Measurements from ENCODE around the gene ARHGAP8. TPM values are rescaled to one million over a fixed set of nuclear protein-coding genes. Genes with fewer than 3 reads are reported as not detected.
"Not testable (repeated sequence)": the region's sequence is repeated elsewhere in the genome, so short reads cannot be mapped to it uniquely, and the experiment has no call there.

The ARHGAP8 gene
- polyA plus RNA-seq, 1 donor: 16.2 TPM

- H3K27me3 ChIP-seq (ENCODE audit: control insufficient read depth, insufficient read depth, low read length): no peaks in the 10 kb centered on the region
- H3K9me3 ChIP-seq (ENCODE audit: control insufficient read depth, low read depth, low read length): no peaks in the 10 kb centered on the region
- H3K36me3 ChIP-seq (ENCODE audit: control insufficient read depth, insufficient read depth, low read length): peaks cover 2% of the 10 kb centered on the region
- DNase-seq: no peak
- no peak overlapping the region for H3K4me3 ChIP-seq (ENCODE audit: low read length)
- no peaks in the 10 kb centered on the region for H3K4me1 ChIP-seq (ENCODE audit: control insufficient read depth, insufficient read depth, low read length)
- no CpG with 5 or more reads among the region's 23 CpGs for WGBS (ENCODE audit: insufficient coverage, low lambda C conversion rate)
- H3K27ac ChIP-seq (ENCODE audit: low read length): no peak overlapping the region
Measured at GRCh38 chr22:44786136-44786535, 33.8 kb downstream of the ARHGAP8 start.

GRCh38 chr22:44786610-44787009 lies 34.2 kb downstream of the ARHGAP8 start:
- H3K27ac ChIP-seq (ENCODE audit: low read length): no peak overlapping the region
- no peaks in the 10 kb centered on the region for H3K27me3 ChIP-seq (ENCODE audit: control insufficient read depth, insufficient read depth, low read length)
- H3K36me3 ChIP-seq (ENCODE audit: control insufficient read depth, insufficient read depth, low read length): peaks cover 2% of the 10 kb centered on the region
- no peaks in the 10 kb centered on the region for H3K9me3 ChIP-seq (ENCODE audit: control insufficient read depth, low read depth, low read length)
- DNase-seq: no peak
- no CpG with 5 or more reads among the region's 7 CpGs for WGBS (ENCODE audit: insufficient coverage, low lambda C conversion rate)
- no peaks in the 10 kb centered on the region for H3K4me1 ChIP-seq (ENCODE audit: control insufficient read depth, insufficient read depth, low read length)
- H3K4me3 ChIP-seq (ENCODE audit: low read length): no peak overlapping the region

GRCh38 chr22:44787832-44788231 lies 35.5 kb downstream of the ARHGAP8 start:
- H3K27me3 ChIP-seq (ENCODE audit: control insufficient read depth, insufficient read depth, low read length): no peaks in the 10 kb centered on the region
- no peak overlapping the region for H3K27ac ChIP-seq (ENCODE audit: low read length)
- WGBS (ENCODE audit: insufficient coverage, low lambda C conversion rate): no CpG with 5 or more reads among the region's 3 CpGs
- DNase-seq: no peak
- H3K9me3 ChIP-seq (ENCODE audit: control insufficient read depth, low read depth, low read length): no peaks in the 10 kb centered on the region
- H3K4me1 ChIP-seq (ENCODE audit: control insufficient read depth, insufficient read depth, low read length): no peaks in the 10 kb centered on the region
- peaks cover 2% of the 10 kb centered on the region for H3K36me3 ChIP-seq (ENCODE audit: control insufficient read depth, insufficient read depth, low read length)
- no peak overlapping the region for H3K4me3 ChIP-seq (ENCODE audit: low read length)

DNA sequence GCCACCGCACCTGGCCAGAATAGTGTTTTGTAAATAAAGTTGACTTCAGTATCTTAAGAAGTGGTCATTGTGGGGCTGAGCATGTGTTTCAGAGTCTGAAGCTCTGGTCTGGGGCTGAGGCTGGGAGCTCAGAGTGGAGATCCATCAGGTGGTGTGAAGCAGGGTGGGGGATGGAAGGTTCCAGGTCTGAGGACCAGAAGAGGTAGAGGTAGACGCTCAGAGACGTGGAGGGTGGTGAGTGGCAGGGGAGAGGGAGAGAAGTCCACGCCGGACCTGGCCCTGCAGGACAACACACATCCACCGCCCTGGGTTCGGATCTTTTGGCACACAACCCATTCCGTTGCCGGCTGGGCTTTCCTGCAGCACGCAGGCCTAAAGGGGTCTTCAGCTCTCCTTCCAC lies 40.7 kb downstream of the ARHGAP8 start:
- H3K9me3 ChIP-seq (ENCODE audit: control insufficient read depth, low read depth, low read length): no peaks in the 10 kb centered on the region
- H3K4me1 ChIP-seq (ENCODE audit: control insufficient read depth, insufficient read depth, low read length): no peaks in the 10 kb centered on the region
- no peak overlapping the region for H3K4me3 ChIP-seq (ENCODE audit: low read length)
- DNase-seq: no peak
- H3K27me3 ChIP-seq (ENCODE audit: control insufficient read depth, insufficient read depth, low read length): no peaks in the 10 kb centered on the region
- no CpG with 5 or more reads among the region's 10 CpGs for WGBS (ENCODE audit: insufficient coverage, low lambda C conversion rate)
- H3K36me3 ChIP-seq (ENCODE audit: control insufficient read depth, insufficient read depth, low read length): no peaks in the 10 kb centered on the region
- no peak overlapping the region for H3K27ac ChIP-seq (ENCODE audit: low read length)

- Histone ChIP-seq H3K27me3 (ENCODE audit: control insufficient read depth, insufficient read depth, low read length) (no peaks in the 10 kb centered on the region), H3K36me3 (ENCODE audit: control insufficient read depth, insufficient read depth, low read length) (no peaks in the 10 kb centered on the region), H3K9me3 (ENCODE audit: control insufficient read depth, low read depth, low read length) (no peaks in the 10 kb centered on the region), H3K27ac (ENCODE audit: low read length) (no peak overlapping the region), H3K4me1 (ENCODE audit: control insufficient read depth, insufficient read depth, low read length) (no peaks in the 10 kb centered on the region), H3K4me3 (ENCODE audit: low read length) (no peak overlapping the region)
- DNase-seq: no peak
- WGBS (ENCODE audit: insufficient coverage, low lambda C conversion rate): no CpG with 5 or more reads among the region's 24 CpGs
Measured at GRCh38 chr22:44793506-44794172, 41.3 kb downstream of the ARHGAP8 start.

- Histone ChIP-seq H3K36me3 (ENCODE audit: control insufficient read depth, insufficient read depth, low read length) (no peaks in the 10 kb centered on the region), H3K27me3 (ENCODE audit: control insufficient read depth, insufficient read depth, low read length) (no peaks in the 10 kb centered on the region)
- WGBS (ENCODE audit: insufficient coverage, low lambda C conversion rate): no CpG with 5 or more reads among the region's 18 CpGs
Measured at GRCh38 chr22:44795701-44796630, 43.6 kb downstream of the ARHGAP8 start.

GRCh38 chr22:44797181-44797725 lies 44.9 kb downstream of the ARHGAP8 start:
- WGBS (ENCODE audit: insufficient coverage, low lambda C conversion rate): no CpG with 5 or more reads among the region's 9 CpGs
- no peak for DNase-seq
- no peak overlapping the region for H3K27ac ChIP-seq (ENCODE audit: low read length)

More at GRCh38 chr22:44795701-44796630, 43.6 kb downstream of the ARHGAP8 start:
- no peak overlapping the region for H3K4me3 ChIP-seq (ENCODE audit: low read length)
- no peak for DNase-seq
- no peaks in the 10 kb centered on the region for H3K4me1 ChIP-seq (ENCODE audit: control insufficient read depth, insufficient read depth, low read length)
- H3K9me3 ChIP-seq (ENCODE audit: control insufficient read depth, low read depth, low read length): no peaks in the 10 kb centered on the region
- no peak overlapping the region for H3K27ac ChIP-seq (ENCODE audit: low read length)

GRCh38 chr22:44799077-44799945 lies 46.9 kb downstream of the ARHGAP8 start:
- Histone ChIP-seq H3K4me3 (ENCODE audit: low read length) (no peak overlapping the region), H3K36me3 (ENCODE audit: control insufficient read depth, insufficient read depth, low read length) (no peaks in the 10 kb centered on the region), H3K27ac (ENCODE audit: low read length) (no peak overlapping the region), H3K4me1 (ENCODE audit: control insufficient read depth, insufficient read depth, low read length) (no peaks in the 10 kb centered on the region), H3K27me3 (ENCODE audit: control insufficient read depth, insufficient read depth, low read length) (no peaks in the 10 kb centered on the region), H3K9me3 (ENCODE audit: control insufficient read depth, low read depth, low read length) (no peaks in the 10 kb centered on the region)
- no CpG with 5 or more reads among the region's 16 CpGs for WGBS (ENCODE audit: insufficient coverage, low lambda C conversion rate)
- DNase-seq: no peak

More at GRCh38 chr22:44797181-44797725, 44.9 kb downstream of the ARHGAP8 start:
- H3K9me3 ChIP-seq (ENCODE audit: control insufficient read depth, low read depth, low read length): no peaks in the 10 kb centered on the region
- no peak overlapping the region for H3K4me3 ChIP-seq (ENCODE audit: low read length)
- no peaks in the 10 kb centered on the region for H3K27me3 ChIP-seq (ENCODE audit: control insufficient read depth, insufficient read depth, low read length)
- no peaks in the 10 kb centered on the region for H3K36me3 ChIP-seq (ENCODE audit: control insufficient read depth, insufficient read depth, low read length)
- H3K4me1 ChIP-seq (ENCODE audit: control insufficient read depth, insufficient read depth, low read length): no peaks in the 10 kb centered on the region

GRCh38 chr22:44799946-44800634 lies 47.7 kb downstream of the ARHGAP8 start:
- not testable (repeated sequence) for H3K27me3 ChIP-seq (ENCODE audit: control insufficient read depth, insufficient read depth, low read length)
- WGBS (ENCODE audit: insufficient coverage, low lambda C conversion rate): no CpG with 5 or more reads among the region's 17 CpGs

More at GRCh38 chr22:44799946-44800634, 47.7 kb downstream of the ARHGAP8 start:
- DNase-seq; H3K9me3 ChIP-seq (ENCODE audit: control insufficient read depth, low read depth, low read length); H3K27ac ChIP-seq (ENCODE audit: low read length); H3K4me3 ChIP-seq (ENCODE audit: low read length); H3K36me3 ChIP-seq (ENCODE audit: control insufficient read depth, insufficient read depth, low read length); H3K4me1 ChIP-seq (ENCODE audit: control insufficient read depth, insufficient read depth, low read length): not testable (repeated sequence)

Measured in large intestine (tissue), 3 donors.